ENCODE results near the gene PPP1CB.

PPP1CB gene

DNA sequence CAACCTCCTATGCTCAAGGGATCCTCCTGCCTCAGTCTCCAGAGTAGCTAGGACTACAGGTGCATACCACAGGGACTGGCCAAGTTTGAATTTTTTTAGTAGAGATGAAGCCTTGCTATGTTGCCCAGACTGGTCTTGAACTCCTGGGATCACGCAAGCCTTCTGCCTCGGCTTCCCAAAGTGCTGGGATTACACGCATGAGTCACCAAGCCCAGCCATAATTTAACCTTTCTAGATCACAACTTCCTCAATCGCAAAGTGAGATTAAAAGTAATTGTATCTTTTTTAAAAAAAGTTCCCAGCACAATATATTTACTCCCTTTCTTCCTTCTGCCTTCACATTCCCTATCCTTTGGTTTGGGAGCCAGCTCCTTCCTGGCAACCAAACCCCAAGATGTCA, 5.8 kb upstream of the PPP1CB start:
- no peak for DNase-seq

DNA sequence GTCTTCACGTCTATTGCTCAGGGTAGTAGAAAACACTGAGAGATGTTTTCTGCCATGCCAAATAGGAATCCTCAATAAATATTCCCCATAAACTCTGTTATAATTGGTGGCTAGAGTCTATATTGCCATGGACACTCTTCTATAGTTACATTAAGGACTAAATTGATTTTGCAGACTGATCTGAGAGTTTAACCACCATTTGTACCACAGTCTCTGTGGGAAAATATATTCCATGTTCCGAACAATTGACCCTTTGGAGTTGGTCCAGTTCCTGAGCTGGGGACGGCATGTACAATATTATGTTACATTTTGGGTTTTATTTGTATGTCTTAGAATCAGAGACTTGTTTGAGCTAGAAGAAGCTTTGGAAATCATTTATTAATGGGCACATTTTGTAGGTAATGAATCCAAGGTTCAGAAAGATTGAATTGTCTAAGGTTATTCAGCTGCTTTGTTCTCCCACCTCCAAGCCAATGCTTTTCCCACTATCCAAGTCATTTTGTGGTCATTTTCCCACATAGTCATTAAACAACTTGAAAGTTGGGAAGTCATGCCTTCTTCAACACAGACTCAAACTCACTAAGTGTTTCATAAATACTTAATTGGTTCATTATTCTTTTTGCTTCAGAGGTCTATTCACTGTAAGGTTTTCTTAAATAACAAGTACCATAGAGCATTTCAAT, 5.1 kb upstream of the PPP1CB start:
- DNase-seq = no peak

DNA sequence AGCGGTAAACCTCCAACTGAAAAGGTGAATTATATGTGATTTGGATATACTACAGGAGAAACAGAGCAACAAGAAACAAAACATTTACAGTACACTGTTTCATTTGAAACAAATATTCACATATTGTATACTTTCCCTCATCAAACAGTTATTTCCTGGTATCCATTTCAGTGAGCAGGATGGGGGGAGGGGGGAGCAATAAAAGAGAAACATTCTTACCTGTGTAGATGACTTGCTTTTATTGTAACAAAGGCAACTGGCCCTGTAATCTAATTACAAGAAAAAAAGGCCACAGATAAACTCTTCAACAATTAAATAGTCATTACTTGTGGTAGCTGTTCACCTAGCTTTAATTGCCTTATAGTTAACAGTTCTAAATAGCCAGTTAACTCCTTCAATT, 3.9 kb upstream of the PPP1CB start:
- DNase-seq = no peak

DNA sequence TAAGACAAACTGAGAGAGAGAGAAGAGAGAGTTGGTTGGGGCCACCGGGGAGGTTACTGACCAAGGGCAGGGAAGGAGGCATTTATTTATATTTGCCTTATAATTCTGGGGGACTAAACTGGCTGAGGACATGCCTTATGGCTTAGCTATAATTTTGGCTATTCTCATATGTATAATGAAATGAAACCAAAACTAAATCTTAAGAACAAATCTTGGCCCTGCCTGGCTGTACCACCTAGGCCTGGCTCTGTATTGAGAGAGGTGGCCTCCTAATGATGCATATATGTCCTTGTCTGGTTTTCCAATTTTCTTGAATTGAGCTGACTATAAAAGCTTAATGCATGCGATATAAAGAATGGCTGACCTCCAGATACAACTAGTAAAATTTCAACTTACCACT, 3.5 kb upstream of the PPP1CB start:
- DNase-seq = no peak

- no peak for DNase-seq
Measured at GRCh38 chr2:28748941-28749340, 2.7 kb upstream of the PPP1CB start.

DNA sequence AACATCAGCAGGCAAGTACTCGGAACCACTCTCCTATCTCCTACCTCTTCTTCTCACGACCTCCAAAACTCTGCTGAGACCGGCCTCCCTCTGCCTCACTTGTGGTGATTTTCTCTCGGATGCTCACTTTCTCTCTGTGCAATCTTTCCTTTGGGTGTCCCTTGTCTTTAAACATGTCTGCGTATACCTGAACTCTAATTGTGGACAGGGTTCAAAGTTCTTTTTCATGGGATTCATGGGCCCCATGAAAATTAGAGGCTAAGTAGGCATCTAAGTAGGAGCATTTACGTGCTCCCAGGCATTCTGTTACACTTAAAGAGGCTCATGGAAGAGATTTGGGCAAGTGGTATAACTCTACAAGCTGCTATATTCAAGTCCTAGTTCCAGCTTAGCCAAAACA, 2.1 kb upstream of the PPP1CB start:
- DNase-seq = no peak

DNA sequence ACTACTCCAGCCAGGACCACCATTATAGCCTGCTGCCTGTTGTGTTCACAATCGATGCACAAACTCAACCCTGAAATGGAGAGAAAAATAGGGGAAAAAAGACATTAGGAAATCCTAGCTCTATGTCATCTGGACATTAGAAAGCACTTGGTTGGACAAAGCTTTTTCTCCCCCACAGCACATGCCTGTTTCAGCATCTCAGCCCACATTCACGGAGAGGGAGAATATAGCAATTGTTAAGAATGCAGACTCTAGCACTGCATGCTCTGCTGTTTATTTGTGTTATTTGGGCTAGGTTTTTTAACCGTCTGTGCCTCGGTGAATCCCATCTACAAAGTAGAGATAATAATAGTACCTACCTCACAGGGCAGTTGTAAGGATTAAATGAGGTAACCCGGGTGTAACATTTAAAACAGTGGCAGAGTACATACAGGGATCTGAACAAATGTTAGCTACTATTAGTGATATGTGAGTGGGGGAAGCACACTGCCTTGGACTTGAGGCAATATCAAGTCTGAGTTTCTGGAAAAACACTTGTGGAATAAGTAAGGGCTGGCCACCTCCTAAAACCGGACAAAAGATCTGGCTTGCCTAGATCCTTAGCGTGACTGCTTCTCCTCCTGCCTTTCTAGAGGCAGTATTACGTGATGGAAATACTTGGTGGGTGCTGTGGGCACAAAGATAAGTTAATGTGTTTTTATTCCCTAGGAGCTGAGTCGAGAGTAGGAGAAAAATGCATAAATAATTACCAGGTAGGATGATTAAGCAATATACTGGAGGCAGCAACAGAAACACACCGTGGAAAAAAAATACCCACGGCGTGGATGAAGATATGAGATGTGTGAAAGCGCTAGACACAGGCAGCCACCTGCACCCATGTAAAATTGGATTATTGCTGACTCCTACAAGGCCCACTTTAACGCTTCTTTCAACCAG, 1.0 kb upstream of the PPP1CB start:
- DNase-seq = peak; percentile 17

- peak; percentile 89 for DNase-seq
Measured at GRCh38 chr2:28751956-28752630, 463 bp downstream of the PPP1CB start.

GRCh38 chr2:28752631-28753376, 1.2 kb downstream of the PPP1CB start:
- DNase-seq = no peak

DNA sequence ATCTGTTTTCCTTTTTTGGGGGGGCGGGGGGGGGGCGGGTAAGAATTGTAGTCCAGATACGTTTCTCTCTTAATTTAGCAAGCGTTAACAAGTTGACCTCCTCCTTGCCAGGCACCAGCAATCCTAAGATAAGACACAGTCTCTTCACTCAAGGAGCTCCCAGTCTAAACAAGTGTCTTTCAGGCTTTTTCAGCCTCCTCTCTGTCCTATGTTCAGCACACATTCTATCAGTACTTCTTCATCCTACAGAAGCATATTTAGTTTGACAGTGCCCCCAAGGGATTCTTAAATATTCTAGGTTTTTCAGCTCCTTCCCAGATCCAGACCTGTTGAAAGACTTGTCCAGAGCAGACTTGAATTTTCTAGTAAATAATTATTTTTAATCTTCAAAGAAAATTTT, 2.7 kb downstream of the PPP1CB start:
- no peak for DNase-seq

- DNase-seq = no peak
Measured at GRCh38 chr2:28755421-28755820, 3.8 kb downstream of the PPP1CB start.

- no peak for DNase-seq
Measured at GRCh38 chr2:28758459-28758858, 6.8 kb downstream of the PPP1CB start.

- DNase-seq = no peak
Measured at GRCh38 chr2:28761420-28761819, 9.8 kb downstream of the PPP1CB start.

DNA sequence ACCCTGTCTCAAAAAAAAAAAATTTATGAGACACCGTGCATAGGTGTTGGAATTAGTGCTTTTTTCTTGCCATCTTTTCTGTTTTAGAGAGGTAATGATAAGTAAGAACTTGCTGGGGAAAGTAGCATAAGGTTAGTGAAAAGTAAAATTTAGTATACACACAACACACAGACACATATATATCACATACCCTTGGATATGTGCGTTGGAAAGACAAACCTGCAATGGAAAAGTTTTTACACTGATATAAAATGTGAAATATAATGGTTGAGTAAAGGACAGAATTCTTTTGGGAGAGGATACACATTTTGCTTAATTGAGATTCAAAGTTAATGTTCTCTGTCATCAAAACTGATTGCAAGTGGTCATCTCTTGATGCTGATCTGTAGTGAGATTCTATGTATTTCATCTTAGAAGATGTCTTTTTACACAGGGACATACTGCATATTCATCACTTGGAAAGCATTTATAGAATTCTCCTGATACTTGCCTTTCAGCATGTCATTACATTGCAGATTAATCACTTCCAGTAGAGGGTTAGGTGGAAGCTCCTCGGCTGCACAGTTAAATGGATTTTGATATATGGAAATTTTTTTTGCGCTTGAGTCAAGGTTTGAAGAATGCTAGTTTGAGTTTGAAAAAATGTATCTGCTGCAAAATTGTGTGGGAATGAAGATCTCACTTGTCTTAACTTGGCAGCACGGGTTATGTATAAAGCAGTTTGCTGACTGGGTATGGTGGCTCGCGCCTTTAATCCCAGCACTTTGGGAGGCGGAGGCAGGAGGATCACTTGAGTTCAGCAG, 13.5 kb downstream of the PPP1CB start:
- no peak for DNase-seq

DNA sequence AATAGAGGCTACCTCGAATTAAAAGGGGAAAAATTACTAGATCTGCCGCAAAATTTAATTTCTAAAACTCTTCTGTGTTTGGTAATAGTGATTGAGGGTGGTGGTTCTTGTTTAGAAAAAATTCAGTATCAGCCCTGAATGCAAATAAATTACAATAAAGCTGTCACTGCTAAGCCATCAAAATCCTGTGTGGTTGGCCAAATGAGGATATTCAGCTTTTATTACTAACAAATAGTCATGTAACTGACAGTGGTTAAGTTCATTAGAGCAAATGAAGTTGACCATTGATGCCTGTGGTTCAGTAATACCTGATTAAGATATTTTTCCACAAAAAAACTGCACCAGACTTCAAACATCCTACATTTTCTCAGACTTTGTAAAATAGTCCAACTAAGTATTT, 14.4 kb downstream of the PPP1CB start:
- no peak for DNase-seq

DNA sequence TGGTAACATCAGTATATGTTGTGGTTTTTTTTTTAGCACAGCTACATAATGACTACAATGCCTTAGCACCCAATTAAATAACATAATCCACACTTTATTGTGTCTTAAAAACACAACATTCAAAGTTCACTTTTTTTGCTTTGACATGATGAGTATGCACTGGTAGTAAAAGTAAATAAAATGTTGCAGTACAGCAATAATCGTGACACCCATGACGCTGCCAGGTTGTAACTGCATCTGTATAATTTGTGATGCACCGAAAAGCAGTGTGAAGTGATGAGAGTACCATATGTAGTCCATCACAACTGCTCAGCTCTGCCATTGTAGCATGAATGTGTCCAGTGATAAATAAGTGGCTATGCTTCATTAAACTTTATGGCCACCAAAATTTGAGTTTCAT, 15.7 kb downstream of the PPP1CB start:
- no peak for DNase-seq

GRCh38 chr2:28768422-28768821, 16.8 kb downstream of the PPP1CB start:
- no peak for DNase-seq

DNA sequence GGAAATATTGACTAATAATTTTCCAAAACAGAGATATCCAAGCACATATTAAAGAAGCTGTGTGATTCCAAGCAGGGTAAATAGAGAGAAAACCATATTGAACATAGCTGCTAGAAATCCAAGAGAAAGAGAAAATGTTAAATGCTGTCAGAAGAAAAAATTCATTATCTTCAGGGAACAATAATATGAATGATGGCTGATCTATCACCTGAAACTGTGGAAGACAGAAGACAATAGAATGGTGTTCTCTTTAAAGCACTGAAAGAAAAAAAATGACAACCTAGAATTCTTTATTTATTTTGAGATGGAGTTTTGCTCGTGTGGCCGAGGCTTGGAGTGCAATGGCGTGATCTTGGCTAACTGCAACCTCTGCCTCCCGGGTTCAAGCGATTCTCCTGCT, 17.3 kb downstream of the PPP1CB start:
- no peak for DNase-seq

- DNase-seq = no peak
Measured at GRCh38 chr2:28772351-28772750, 20.7 kb downstream of the PPP1CB start.

DNA sequence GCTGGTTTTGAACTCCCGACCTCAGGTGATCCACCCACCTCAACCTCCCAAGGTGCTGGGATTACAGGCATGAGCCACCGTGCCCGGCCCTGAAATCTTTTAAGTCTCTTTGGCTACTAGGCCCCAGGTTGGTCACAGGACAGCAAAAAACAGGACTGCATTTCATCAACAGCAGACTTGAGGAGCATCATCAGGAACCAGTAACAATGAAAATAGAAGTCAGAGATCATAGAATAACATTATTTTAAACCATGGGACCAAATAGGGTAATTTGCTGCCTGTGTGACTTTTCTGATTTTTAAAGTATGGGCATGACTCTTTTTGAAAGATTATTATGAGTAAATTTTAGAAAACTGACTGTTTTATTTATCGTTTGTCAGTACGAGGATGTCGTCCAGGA, 24.8 kb downstream of the PPP1CB start:
- DNase-seq = no peak

DNA sequence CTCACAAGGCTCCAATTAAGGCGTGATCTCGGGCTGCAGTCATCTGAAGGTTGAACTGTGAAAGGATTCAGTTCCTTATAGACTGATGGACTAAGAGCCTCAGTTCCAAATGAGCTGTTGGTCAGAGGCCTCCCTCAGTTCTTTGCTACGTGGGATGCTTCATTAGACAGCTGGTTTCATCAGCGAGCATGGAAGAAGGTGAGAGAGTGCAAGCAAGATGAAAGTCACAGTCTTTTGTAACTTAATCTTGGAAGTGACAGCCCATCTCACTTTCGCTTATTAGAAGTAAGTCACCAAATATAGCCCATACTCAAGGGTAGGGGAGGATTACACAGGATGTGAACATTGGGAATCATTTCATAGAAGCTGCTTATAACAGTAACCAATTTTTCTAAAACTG, 26.8 kb downstream of the PPP1CB start:
- no peak for DNase-seq

- no peak for DNase-seq
Measured at GRCh38 chr2:28779001-28779400, 27.4 kb downstream of the PPP1CB start.
